GM21737 (cell line): ENCODE measurements around the gene PPP4R2.

Experiments
- ATAC-seq: cut with Tn5 transposase; IDR thresholded peaks from one replicate; pipeline ENCODE4 v1.9.1; 2021; ENCODE audit warnings: mild to moderate bottlenecking, moderate library complexity; ENCODE audit not compliant: unreplicated experiment

Gene PPP4R2

GRCh38 chr3:73107676-73108187, 111.1 kb downstream of the PPP4R2 start:
- no peak for ATAC-seq

- ATAC-seq: no peak
Observed at GRCh38 chr3:73108750-73109149, 112.1 kb downstream of the PPP4R2 start.

- no peak for ATAC-seq
Observed at GRCh38 chr3:73110530-73110929, 113.9 kb downstream of the PPP4R2 start.

- no peak for ATAC-seq
Observed at GRCh38 chr3:73114711-73115110, 118.1 kb downstream of the PPP4R2 start.

GRCh38 chr3:73115806-73116205, 119.2 kb downstream of the PPP4R2 start:
- ATAC-seq: no peak
